HG03108 (cell line): ENCODE results near the gene ADAM10.

Experiments used
- ATAC-seq: cut with Tn5 transposase; IDR thresholded peaks from one replicate; pipeline ENCODE4 v1.9.1; 2021; ENCODE audit warnings: moderate library complexity; ENCODE audit not compliant: unreplicated experiment

ADAM10 gene

DNA sequence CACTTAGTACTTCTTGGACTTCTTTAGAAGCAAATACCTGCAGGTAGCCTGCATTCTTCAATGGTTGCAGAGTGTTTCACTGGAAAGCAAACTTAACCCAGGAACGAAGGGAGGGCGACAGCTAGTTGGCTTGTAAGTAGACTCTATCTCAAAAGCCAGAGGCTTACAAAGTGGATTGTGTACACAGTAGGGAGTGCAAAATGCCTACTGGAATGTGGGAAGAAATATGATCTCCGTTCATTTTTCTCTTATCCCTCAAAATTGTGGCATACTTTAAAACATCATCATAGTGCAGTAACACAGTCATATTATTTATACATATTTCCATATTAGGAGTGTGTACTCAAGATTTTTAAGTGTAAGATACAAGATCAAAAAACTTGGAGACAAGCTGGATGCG is 162.0 kb downstream of the ADAM10 start:
- ATAC-seq = no peak

DNA sequence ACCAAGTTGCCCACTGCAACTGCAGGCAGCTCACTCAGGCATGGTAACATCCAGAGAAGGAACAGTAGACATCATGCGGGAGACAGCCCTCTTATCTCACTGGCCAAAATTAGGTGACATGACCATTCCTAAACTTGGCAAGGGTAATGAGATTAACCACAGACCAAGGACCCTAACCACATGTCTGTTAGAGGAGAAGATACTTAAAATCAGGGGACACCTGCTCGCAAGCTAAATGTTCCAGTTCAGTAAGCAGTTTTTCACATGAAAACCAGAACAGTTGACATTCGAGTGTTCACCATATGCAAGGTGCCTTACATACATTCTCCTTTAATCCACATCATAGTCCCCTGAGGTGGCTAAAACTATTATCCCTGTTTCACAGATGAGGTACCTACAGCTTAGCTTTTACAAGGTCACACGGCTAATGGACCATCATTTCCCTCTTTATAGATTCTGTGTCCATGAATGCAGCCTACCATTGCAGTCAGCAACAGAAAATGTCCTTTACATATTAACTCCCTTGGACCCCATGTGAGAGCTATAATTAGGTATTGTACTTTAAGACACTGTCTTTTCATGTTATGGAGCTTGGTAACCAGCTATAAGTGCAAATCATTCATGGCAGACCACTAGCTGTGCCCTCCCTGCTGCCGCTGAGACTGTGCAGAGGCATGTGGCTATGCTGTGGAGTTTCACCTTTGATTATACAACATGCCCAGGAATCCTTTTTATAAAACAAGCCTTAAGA is 163.6 kb downstream of the ADAM10 start:
- ATAC-seq = peak; percentile 62

DNA sequence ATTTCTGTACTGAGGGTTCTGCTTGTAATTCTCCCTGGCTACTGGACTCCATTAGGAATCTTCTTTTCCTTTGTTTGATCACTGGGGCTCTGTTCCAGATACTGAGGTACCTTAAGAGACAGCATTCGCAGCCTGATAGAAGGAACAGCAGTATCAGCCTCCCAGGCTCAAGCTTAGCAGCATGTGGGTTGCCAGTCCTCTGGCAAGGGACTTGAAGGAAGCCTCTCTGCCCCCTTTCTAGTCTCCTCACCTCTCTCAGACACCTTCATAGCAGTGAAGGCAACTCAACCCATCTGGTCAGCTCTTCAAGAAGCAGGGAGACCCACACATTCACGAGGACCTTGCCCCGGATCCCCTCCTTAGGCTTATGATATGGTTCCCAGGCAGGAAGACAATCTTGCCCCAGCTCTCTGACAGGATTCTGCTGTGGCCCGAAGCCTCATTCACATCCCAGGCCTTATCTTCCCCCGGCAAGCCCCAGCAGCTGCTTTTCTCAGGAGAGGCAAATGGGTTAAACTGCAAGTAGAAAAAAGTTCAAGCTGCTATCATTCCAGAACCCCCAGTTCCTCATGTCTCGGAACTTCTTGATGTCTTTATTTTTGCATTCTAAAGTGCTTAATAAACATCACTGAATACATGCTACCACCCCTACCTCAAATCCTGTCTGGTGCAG is 164.6 kb downstream of the ADAM10 start:
- no peak for ATAC-seq

DNA sequence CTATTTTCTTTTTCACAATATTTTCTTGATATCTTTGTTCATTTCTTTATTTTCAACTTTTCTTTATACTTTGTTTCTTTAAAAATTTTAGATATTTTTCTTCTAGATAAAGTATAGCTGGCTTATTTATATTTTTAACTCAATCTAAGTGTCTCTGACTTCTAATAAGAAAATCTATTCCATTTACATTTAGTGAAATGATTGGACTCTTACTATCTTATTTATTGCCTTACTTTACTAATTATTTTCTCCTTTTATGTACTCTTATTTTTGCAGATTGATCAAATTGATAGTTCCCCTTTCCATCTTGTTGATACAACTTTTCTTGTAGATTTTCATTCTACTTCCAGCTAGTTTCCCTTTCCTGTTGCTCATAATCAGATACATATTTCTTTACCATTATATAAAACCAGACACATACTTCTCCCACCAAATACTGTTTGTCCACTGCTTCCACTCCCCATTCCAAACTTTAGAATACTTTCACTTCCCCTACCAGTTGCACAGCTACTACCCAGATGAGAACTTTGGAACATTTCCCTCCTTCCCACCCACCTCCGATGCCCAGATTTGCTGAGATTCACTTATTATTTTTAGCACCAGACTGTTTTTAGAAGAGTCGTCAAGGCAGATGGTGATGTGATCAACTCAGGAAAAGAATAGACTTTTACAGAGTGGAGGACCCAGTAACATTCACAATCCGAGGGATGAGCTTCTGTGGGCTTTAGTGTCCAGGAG is 166.2 kb downstream of the ADAM10 start:
- ATAC-seq = no peak

DNA sequence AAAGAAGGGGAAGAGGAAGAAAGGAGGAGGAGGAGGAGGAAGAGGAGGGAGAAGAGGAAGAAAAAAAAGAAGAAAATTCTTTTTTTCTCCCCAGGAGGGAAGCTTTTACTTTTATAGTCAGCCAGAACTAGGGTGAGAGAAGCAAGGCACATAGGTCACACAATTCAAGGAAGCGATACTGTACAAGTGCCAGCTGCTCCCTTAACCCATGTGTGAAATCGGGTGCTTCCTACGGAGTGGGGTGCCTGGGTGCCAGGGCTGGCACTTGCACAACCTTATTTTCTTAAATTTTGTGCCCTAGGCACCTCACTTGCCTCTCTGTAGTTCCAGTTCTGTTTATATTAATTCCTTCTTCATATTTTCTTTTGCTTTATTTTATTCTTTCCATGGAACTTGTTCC is 167.3 kb downstream of the ADAM10 start:
- ATAC-seq = no peak

DNA sequence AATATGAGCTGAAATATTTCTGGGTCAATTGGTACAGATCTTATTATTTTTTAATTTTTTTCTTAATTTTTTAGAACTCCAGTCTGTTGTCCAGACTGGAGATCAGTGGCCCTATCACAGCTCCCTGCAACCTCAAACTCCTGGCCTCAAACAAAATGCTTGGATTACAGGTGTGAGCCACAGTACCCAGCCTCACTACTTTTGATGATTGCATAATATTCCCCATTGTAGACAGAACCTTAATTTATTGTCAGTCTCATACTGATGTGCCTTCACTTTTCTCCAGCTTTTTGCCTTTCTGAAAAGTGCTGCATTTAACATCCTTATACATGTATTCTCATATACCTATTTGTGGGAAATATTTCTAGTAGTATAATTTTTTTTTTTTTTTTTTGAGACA is 172.8 kb downstream of the ADAM10 start:
- ATAC-seq = no peak

DNA sequence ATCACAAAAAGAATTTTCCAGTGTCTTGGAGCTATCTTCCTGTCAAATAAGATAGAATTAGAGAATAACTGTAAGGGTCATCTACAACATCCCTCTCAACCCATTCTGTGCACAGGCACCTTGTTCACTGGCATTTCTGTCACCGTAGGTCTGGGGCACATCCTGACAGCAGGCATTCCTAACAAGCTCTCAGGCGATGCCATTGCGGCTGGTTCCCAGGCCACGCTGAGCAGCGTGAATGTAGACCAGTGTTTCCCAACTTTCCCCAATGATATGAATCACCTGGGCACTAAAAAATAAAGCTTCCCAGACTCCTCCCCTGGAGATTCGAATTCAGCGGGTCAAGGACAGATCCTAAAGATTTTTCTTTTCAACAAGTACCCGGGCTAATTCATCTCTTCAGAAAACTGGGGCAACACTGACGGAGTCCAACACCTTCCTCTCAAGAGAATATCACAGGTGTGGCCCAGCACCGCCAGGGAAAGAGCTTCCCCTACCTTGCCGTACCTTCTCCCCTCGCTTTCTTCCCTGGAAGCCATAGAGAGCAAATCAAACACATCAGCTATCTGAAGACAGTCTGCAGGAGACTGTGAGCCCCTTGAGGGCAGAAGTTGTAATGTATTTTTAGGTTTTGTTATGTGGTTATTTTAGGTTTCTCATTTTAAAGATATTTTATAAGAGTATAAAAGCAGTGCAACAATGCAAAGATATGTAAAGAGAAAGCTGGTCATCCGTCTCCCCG is 174.3 kb downstream of the ADAM10 start:
- ATAC-seq = no peak

DNA sequence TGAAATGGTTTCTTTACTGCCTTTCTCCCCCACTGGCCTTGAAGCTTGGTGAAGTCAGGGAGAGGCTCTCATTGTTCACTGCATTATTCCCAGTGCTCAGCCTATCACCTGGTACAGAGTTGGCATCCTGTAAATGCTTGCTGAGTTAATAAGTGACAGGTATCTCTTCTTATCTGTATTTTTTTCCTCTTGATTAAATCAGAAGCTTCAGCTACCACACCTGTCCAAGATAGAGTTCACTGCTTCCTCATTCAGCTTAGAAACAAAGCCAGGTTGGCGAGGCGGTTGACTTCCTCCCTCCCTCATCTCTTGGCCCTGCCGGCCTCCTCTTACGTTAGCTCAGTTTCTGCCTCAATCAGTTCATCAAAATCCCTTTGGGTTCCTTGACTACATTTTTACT is 174.9 kb downstream of the ADAM10 start:
- no peak for ATAC-seq

DNA sequence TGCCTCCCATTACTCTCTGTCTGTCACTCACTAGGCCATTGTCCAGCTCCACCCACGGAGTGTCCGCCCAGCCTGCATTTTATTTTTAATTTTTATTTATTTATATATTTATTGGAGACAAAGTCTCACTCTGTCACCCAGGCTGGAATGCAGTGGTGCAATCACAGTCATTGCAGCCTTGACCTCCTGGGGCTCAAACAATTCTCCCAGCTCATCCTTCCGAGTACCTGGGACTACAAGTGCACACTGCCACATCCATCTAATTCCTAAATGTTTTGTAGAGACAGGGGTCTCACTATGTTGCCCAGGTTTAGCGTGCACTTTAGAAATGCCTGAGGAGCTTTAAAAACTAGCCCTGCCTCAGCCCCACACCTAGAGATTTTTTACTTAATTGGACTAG is 176.2 kb downstream of the ADAM10 start:
- no peak for ATAC-seq

DNA sequence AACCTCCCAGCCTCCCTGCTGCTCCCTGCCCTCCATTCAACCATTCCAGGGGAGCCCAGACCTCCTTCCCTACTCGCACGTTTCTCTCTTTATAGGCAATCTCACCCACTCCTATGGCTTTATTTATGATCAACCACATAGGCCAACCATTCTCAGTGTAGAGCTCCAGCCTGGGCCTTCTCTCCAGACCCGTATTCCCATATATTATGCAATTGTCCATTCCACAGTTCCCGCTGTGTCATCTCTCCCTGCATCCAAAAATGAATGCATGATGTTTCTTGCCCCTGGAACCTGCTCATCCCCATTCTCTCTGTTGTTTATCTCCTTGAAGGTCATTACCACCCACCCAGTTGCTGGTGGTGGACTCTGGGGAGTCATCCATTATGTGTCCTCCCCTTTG is 177.0 kb downstream of the ADAM10 start:
- no peak for ATAC-seq

DNA sequence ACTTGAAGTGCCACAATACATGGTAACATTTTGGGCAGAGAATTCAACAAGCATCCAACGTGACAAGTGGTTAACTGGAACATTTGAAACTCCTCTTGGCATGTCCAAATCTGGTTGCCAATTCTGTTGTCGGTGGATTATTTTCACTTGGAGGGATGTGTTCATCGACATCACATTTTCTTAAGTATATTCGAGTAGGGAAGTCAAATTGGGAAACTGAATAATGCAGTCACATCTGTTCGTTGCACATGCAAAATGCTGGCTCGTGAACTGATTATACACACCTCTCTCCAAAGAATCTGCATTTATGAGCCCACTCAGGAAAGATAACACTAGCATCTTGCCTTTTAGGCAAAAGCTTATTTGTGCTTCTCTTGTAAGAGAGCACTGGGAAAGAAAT is 178.0 kb downstream of the ADAM10 start:
- no peak for ATAC-seq

DNA sequence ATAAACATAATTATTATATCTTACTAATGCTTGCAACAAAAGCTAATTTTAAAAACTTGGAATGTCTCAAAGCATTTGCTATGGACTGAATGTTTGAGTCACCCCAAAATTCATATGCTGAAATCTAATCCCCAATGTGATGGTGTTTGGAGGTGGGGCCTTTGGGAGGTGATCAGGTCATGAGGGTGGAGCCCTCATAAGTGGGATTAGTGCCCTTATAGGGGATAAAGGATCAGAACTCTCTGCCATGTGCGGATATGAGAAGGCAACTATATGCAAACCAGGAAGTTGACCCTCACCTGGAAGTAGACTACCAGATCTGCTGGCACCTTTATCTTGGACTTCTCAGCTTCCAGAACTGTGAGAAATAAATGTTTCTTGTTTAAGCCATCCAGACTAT is 180.1 kb downstream of the ADAM10 start:
- ATAC-seq = no peak

DNA sequence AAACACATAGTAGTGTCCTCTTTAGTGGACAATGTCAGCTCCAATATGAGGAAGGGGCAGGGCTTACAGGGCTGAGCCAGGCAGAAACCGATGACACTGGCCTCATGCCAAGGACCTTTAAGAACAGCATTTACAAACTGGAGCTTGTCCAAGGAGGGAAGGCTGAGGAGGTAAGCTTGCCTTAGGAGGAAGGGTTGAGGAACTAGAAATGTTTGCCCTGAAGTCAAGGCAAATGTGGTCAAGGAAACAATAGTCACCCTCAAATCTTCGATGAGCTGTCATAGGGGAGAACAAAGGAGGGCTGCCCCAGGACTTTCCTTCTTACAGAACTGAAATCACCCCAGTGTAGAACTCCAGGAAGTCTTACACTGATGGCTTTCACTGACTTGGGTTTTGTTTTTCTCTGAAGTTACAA is 181.3 kb downstream of the ADAM10 start:
- ATAC-seq = no peak

DNA sequence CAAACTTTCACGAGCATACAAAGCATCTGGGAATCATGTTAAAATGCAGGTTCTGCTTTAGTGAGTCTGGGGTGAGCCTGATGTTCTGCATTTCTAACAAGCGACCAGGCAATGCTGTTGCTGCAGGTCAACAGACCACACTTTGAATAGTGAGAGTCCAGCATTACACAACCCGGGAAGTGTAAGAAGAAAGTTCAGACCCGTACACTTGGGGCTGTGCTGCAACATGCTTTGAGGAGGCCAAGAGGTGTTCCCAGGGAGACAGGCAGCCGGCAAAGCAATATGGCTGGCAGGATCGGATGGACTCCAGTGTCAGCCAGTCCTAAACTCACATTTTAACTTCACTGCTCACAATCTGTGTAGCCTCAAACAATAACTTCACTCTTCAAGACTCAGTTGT is 183.5 kb downstream of the ADAM10 start:
- no peak for ATAC-seq

DNA sequence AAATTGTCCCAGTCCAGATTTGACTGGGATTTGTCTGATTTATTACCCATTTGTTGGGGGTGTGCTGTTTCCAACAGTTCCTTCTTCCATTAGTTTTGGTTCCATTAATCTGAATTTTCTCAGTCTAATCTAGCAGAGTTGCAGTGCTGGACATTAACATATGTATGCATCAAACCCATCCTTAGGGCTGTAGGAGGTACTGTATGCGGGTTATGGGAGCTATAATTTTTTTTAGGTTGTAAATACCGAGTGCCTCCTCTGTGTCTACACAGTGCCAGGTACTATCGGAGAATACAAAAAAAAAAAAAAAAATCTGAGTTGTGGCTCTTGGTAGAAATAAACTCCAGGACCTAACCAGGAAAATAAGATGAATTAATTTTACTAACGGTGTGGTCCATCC is 183.9 kb downstream of the ADAM10 start:
- ATAC-seq = no peak

DNA sequence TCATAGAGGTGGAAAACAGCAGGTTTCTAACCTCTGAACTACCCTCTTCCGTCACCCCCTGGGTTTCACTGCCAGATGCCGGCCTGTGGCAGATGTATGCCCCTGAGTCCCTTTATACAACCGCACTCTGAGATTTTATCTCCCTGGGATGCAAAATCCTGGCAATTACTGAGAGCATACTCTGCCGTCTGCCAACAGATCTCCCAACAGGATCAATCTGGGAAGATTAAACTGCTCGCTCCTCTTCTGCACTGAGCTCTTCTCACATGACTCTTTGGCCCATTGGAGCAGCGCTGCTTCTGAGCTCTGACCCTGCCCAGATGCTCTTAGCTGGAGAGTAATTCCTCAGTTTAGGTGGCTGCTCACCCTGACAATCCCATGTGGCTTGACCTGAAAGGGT is 184.5 kb downstream of the ADAM10 start:
- ATAC-seq = no peak

DNA sequence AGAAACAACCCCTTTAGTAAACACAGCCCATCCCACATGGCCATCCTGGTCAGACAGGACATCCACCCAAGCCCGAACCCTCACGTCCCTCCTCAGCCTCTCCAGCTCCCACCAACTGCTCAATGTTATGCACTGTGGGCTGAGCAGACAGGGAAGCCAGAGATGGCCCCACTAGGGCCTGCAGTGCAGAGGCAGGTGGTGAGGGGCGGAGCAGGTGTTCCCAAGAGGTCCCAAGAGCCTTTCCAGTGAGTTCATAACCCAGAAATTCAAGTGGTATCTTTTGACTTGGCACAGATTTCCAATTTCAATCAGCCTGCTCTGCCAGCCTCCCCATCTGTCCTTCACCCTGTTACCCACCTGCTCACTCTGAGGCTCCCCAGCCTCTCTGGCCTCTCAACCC is 187.4 kb downstream of the ADAM10 start:
- no peak for ATAC-seq

DNA sequence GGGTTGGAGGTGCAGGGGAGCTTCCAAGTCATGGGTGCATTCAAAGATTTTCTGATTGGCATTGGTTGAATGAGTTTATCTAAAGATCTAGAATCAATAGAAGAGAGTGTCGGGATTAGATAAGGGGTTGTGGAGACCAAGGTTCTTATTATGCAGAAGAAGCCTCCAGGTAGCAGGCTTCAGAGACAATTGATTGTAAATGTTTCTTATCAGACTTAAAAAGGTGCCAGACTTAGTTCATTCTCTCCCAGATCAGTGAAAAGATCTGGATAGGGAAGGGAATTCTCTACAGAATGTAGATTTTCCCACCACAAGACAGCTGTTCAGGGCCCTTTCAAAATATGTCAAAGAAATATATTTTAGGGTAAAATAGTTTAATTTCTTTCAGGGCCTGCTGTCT is 188.2 kb downstream of the ADAM10 start:
- ATAC-seq = no peak

DNA sequence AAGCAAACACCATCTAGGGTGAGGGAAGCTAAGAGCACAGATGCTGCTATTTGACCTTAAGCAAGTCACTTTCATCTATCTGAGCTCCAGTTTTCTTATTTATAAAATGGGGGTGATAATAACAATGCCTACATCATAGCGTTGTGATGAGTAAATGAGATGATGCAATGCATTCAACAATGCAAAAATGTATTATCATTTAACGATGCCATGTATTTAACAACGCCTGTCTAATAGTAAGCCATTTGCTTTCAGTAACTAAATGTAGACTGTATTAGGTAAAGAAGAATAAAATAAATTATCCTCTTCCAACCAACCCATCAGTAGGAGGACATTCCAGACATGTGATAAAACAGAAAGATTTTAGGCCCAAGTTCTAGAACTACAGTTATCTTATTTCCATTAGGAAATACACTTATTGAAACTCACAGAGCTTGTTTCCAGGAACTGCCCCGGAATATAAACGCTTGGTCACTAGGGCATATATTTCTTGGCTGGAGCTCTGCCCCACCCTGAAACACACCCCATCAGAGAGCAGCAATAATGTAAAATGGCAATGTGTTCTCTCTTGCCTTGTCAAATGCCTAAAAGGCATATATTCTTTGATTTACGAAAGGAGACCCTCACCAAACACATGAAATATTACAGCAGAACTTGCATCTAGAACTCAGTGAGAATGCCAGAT is 189.5 kb downstream of the ADAM10 start:
- no peak for ATAC-seq

DNA sequence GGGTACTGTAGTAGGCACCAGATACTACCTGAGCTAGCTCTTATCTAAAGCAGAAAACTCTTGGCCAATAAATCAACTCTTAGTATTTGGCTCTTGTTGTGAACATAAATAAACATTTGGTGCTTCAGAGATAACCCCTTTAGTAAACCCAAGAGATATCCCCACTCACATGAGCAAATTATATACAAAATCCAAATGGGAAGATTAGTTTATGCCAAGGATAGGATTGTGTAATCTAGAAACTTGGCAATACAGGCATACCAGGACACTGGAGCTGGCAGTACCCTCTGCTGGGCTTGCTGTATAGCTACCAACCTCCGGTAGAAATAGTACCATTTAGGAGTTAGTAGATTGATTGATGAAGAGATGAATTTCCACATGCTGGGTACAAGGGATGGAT is 190.7 kb downstream of the ADAM10 start:
- ATAC-seq = no peak

DNA sequence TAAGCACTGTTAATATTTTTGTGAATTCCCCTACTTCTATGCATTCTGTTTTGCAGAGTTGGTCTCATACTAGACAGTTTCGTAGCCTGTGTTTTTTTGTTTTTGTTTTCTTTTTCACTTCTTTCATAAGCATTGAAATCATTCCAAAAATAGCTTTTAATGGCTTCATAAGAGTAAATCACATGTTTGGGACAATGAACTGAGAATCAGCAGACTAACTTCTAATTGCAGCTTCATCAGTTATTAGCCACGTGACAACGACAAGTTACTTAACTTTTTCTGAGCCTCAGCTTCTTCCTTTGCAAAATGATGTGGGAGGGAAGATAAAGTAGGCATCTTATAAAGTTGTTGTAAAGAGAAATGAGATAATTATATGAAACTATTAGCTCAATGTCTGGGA is 193.0 kb downstream of the ADAM10 start:
- ATAC-seq = no peak
